GM21825 (cell line): ENCODE measurements around the gene TRMT112.
A peak's percentile ranks its signal among the peaks of the same experiment; 100 is the strongest.

ENCODE experiments used
- ATAC-seq: cut with Tn5 transposase; IDR thresholded peaks from one replicate; pipeline ENCODE4 v1.9.1; 2021; ENCODE audit warnings: mild to moderate bottlenecking, moderate library complexity; ENCODE audit not compliant: unreplicated experiment

The TRMT112 gene

GRCh38 chr11:64351136-64351631 is 33.8 kb upstream of the TRMT112 start:
- ATAC-seq, result no peak

DNA sequence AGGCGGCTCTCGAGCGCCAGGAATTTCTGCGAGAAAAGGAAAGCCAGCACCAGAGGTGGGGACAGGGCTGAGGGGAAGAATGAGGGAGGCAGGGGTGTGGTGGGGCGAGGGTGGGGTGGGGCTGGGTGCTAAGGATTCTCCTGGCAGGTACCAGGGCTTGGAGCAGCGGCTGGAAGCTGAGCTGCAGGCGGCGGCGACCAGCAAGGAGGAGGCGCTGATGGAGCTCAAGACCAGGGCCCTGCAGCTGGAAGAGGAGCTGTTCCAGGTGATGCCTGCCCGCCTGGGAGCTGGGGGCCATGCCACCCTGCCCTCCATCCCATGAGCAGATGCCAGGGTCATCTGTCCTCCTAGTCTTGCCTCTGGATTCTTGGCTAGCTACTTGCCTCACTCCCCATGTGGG is 32.0 kb upstream of the TRMT112 start:
- ATAC-seq, result no peak

- no peak for ATAC-seq
These were observed 31.6 kb upstream of the TRMT112 start for GRCh38 chr11:64349025-64349387.

DNA sequence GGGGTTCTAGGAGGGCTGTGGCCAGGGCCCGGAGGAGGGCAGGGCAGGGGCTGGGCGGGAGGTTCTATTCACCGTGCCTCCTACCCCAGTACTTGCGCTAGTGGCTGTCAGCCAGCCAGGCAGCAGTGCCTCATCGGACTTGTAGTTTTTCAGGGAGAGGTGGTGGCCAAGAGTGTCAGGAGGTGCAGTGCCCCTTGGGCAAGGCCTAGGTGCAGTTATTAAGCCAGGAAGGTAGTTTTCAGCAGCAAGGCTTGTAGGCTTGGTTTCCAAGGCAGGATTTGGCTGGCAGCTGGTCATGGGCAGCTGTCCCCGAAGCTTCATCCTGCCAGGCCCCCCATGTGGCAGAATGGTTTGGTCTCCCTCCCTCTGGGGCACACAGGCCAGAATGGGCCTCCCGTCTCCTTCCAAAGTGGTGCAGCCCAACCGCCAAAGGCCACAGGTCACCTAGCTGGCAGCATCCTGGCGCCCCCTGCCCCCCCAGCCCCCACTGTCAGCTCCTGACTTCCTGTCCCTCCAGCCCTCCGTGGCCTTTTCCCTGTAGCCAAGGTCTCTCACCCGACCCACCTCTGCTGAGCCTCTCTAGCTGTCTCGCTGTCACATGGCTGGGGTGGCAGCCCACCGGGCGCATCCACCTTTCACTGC is 31.1 kb upstream of the TRMT112 start:
- no peak for ATAC-seq

DNA sequence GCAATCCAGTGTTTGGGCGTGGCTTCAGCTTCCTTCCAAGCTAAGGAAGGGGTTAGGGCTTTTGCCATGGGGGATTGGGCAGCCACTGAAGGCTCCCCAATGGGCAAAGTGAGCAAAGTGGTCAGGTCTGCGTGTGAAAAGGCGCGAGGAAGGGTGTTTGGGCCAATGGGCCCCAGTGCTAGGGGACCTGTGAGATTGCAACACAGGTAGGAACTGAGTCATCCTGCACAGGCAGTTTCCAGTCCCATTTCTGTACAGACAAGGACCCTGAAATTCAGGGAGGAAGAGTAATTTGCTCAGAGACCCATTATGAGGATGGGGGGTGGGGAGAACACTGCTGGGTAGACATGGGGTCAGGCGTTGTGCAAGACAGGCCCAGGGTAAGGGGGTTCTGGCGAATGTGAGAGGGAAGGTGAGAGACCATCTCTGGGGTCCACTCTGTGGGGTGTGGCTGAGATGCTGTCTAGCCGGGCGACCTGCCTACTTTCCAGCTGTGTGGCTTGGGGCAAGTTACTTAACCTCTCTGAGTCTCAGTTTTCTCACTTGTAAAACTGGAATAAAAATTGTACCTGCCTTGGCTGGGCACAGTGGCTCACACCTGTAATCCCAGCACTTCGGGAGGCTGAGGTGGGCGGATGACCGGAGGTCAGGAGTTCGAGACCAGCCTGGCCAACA is 30.0 kb upstream of the TRMT112 start:
- ATAC-seq, result no peak

GRCh38 chr11:64344787-64345186 is 27.4 kb upstream of the TRMT112 start:
- no peak for ATAC-seq

- no peak for ATAC-seq
These were observed 26.6 kb upstream of the TRMT112 start for GRCh38 chr11:64343767-64344559.

DNA sequence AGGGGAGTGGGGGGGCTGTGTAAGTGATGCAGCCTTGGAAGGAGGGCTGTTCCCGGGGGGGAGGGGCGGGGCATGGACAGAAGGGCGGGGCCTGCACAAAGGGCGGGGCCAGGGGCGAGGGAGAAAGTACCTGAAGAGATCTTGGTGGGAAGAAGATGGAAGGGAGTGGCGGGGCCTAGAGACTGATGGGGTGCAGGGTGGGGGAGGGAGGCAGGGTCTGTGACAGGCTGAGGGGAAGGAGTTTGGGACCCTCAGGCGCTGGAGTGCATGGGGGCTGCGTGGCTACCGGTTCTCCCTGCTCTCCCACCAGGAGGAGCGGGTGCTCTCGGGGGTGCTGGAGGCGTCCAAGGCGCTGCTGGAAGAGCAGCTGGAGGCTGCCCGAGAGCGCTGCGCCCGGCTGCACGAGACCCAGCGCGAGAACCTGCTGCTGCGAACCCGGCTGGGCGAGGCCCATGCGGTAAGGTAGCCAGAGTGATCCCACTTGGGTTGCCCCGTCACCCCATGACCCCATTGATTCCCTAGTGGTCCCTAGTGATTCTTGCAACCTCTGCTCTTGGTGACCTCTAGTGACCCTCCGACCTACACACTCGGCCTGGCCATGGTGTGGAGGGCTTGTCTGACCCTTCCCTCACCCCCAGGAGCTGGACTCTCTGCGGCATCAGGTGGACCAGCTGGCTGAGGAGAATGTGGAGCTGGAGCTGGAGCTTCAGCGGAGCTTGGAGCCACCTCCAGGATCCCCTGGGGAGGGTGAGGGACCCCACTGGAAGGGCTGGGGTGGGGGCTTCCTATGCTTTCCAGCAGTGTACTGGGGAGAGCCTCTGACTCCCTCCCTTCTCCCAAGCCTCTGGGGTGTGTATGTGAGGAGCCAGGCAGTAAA is 25.7 kb upstream of the TRMT112 start:
- ATAC-seq, result no peak

DNA sequence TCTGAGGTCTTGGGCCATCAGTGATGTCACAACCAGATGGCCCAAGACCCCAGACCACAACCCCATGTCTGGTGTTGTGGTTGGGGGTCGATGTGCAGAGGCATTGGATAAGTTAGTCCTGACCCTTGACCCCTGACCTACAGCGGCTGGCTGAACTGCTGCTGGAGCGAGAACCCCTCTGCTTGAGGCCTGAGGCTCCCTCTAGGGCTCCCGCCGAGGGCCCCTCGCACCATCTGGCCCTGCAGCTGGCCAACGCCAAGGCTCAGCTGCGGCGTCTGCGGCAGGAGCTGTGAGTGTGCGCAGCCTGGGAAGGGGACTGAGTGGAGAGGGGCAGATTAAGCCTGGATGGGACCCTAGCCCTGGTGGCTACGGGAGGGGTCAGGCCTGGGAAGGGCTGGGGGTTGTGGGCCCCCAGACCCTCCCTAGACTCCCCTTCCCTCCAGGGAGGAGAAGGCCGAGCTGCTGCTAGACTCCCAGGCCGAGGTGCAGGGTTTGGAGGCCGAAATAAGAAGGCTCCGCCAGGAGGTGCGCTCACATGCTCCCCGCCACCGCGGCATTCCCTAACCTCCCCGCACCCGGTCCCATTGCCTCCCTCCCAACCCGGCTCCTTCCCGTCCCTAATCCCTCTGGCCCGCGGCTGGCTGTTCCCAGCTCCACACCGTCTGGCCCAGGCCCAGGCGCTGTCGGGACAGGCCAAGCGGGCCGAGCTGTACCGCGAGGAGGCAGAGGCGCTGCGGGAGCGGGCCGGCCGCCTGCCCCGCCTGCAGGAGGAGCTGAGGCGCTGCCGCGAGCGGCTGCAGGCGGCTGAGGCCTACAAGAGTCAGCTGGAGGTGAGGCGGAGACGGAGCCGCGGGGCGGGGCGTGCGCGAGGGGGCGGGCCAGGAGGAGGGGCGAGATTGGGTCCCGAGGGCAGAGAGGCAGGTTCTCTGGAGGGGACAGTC is 24.8 kb upstream of the TRMT112 start:
- ATAC-seq, result peak; percentile 36

DNA sequence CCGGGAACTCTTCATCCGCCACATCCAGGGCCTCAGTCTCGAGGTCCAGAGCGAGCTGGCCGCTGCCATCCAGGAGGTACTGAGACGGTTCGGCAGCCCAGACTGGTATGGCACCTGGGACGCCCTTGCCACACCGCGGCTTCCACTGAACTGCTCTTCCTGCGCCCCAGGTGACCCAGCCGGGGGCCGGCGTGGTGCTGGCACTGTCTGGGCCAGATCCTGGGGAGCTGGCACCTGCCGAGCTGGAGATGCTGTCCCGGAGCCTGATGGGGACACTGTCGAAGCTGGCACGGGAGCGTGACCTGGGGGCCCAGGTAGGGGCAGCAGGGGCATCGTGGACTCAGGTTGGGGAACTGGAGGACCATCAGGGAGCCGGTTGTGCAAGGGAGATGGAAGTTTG is 24.1 kb upstream of the TRMT112 start:
- ATAC-seq, result no peak

GRCh38 chr11:64340671-64341335 is 23.4 kb upstream of the TRMT112 start:
- no peak for ATAC-seq

DNA sequence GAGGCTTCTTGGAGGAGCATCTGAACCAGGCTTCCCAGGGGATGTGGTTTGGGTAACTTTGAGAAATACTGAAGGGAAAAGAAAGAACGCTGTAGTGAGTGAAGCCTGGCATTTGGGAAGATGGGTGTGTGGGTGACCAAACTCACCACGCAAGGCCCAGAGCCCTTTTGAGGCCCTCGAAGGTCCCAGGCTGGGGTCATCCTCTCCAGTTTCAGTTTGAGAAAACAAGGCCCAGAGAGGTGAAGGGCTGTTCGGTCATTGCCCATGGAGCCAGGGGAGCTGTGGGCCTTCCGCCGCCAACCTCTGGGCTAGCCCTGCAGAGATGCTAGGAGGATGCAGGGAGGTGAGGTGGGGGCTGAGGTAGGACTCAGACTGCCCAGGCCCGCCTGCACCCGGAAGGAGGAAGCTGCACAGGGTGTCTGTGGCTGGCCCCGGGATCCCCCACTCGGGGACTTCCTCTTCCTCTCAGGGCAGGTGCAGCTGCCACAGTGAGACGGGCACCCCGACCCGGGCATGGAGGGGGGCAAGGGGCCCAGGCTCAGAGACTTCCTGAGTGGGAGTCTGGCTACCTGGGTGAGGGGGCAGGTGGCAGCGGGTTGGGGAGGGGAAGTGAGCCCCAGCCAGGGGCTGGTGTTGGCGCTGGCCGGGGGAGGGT is 22.5 kb upstream of the TRMT112 start, which contains the start of gene CCDC88B:
Gene CCDC88B, plus strand, starts transcription at position 451 of the 655 bp plus-strand sequence. Its CDS starts 63 bp downstream, at position 514.
- ATAC-seq, result no peak

- ATAC-seq, result no peak
These were observed 21.9 kb upstream of the TRMT112 start for GRCh38 chr11:64339286-64339685.

- no peak for ATAC-seq
These were observed 21.4 kb upstream of the TRMT112 start for GRCh38 chr11:64338716-64339115.

GRCh38 chr11:64337538-64338249 is 20.3 kb upstream of the TRMT112 start:
- ATAC-seq, result no peak

- peak; percentile 80 for ATAC-seq
These were observed 17.7 kb upstream of the TRMT112 start for GRCh38 chr11:64334764-64335735.

GRCh38 chr11:64333556-64333955 is 16.2 kb upstream of the TRMT112 start:
- ATAC-seq, result no peak
